ENCODE data around the gene IPO9. TPM values are rescaled to one million over a fixed set of nuclear protein-coding genes. Genes with fewer than 3 reads are reported as not detected.

IPO9 gene
- total and polyA plus RNA-seq, 2 donors (not counting 1 experiment from before 2014, with no cell fraction given): 13.3 to 56.9 TPM

GRCh38 chr1:201917362-201918033, 88.5 kb downstream of the IPO9 start:
- Histone ChIP-seq H3K4me2 (replicated peaks; ENCODE audit: low read depth, low read length, poor library complexity, severe bottlenecking) (no peak overlapping the region), H3K27me3 (replicated peaks in 1 of 4; ENCODE audit: control extremely low read depth in 1 of 4, control insufficient read depth in 3 of 4, insufficient read depth in 4 of 4, low read length in 3 of 4) (peaks cover 0 to 6% (median 0%) of the 10 kb centered on the region in 4 experiments), H3K4me3 (ENCODE audit: control extremely low read depth in 1 of 5, extremely low read depth in 1 of 5, insufficient read depth in 1 of 5, low read depth in 2 of 5, low read length in 4 of 5) (no peak overlapping the region), H3K36me3 (replicated peaks in 1 of 2; ENCODE audit: control extremely low read depth in 1 of 2, control insufficient read depth in 1 of 2, extremely low read depth in 1 of 2, insufficient read depth in 2 of 2, low read length in 1 of 2) (no peaks in the 10 kb centered on the region), H4K20me1 (ENCODE audit: control insufficient read depth, insufficient read depth, low read length, poor library complexity, severe bottlenecking) (no peaks in the 10 kb centered on the region), H3K4me1 (ENCODE audit: control insufficient read depth in 2 of 2, insufficient read depth in 2 of 2, low read length in 2 of 2) (no peaks in the 10 kb centered on the region), H3K27ac (ENCODE audit: low read length in 2 of 2) (no peak overlapping the region), H3K9me3 (ENCODE audit: control extremely low read depth in 1 of 3, control insufficient read depth in 2 of 3, insufficient read depth in 1 of 3, low read length in 2 of 3) (no peaks in the 10 kb centered on the region), H2AFZ (ENCODE audit: insufficient read depth, low read depth, low read length, poor library complexity, severe bottlenecking) (no peak overlapping the region), H3K79me2 (ENCODE audit: control insufficient read depth, insufficient read depth, low read length) (no peaks in the 10 kb centered on the region), H3K9ac (ENCODE audit: low read length) (no peak overlapping the region)
- intact Hi-C loops (cut with micrococcal nuclease): no loop called here
- H3K27ac Mint-ChIP-seq: no peak overlapping the region
- H3K27me3 Mint-ChIP-seq: peaks cover 41% of the 10 kb centered on the region
- H3K4me1 Mint-ChIP-seq: no peaks in the 10 kb centered on the region
- TF ChIP-seq, protein P1, sequence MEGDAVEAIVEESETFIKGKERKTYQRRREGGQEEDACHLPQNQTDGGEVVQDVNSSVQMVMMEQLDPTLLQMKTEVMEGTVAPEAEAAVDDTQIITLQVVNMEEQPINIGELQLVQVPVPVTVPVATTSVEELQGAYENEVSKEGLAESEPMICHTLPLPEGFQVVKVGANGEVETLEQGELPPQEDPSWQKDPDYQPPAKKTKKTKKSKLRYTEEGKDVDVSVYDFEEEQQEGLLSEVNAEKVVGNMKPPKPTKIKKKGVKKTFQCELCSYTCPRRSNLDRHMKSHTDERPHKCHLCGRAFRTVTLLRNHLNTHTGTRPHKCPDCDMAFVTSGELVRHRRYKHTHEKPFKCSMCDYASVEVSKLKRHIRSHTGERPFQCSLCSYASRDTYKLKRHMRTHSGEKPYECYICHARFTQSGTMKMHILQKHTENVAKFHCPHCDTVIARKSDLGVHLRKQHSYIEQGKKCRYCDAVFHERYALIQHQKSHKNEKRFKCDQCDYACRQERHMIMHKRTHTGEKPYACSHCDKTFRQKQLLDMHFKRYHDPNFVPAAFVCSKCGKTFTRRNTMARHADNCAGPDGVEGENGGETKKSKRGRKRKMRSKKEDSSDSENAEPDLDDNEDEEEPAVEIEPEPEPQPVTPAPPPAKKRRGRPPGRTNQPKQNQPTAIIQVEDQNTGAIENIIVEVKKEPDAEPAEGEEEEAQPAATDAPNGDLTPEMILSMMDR (IDR thresholded peaks at IDR 0.05): no peak
- no peak for TF ChIP-seq EZH2 (IDR thresholded peaks at IDR 0.05; ENCODE audit: borderline replicate concordance, insufficient read depth, low read depth, low read length, poor library complexity, severe bottlenecking)
- ChIA-PET POLR2A (no interaction called here), CTCF (no interaction called here)
- H3K9me3 Mint-ChIP-seq (ENCODE audit: insufficient read depth): no peaks in the 10 kb centered on the region
- no peak for ATAC-seq (ENCODE audit: low read depth)
- WGBS (ENCODE audit: insufficient coverage): 89% methylated on average over 7 of the region's 7 CpGs
- DNase-seq: no peak
- no peak overlapping the region for H3K4me3 Mint-ChIP-seq

- no peak overlapping the region for H3K27ac ChIP-seq (ENCODE audit: low read length in 2 of 2)
- H3K27ac Mint-ChIP-seq: no peak overlapping the region
- DNase-seq (no peak), ATAC-seq (ENCODE audit: low read depth) (no peak)
- intact Hi-C loops (cut with micrococcal nuclease): no loop called here
- peaks cover 41% of the 10 kb centered on the region for H3K27me3 Mint-ChIP-seq
- WGBS (ENCODE audit: insufficient coverage): 70% methylated on average over 4 of the region's 5 CpGs
- H3K27me3 ChIP-seq (replicated peaks in 1 of 4; ENCODE audit: control extremely low read depth in 1 of 4, control insufficient read depth in 3 of 4, insufficient read depth in 4 of 4, low read length in 3 of 4): peaks cover 0 to 6% (median 0%) of the 10 kb centered on the region in 4 experiments
- no peaks in the 10 kb centered on the region for H3K4me1 ChIP-seq (ENCODE audit: control insufficient read depth in 2 of 2, insufficient read depth in 2 of 2, low read length in 2 of 2)
- H3K79me2 ChIP-seq (ENCODE audit: control insufficient read depth, insufficient read depth, low read length): no peaks in the 10 kb centered on the region
- no peaks in the 10 kb centered on the region for H3K4me1 Mint-ChIP-seq
- no peaks in the 10 kb centered on the region for H3K36me3 ChIP-seq (replicated peaks in 1 of 2; ENCODE audit: control extremely low read depth in 1 of 2, control insufficient read depth in 1 of 2, extremely low read depth in 1 of 2, insufficient read depth in 2 of 2, low read length in 1 of 2)
- H2AFZ ChIP-seq (ENCODE audit: insufficient read depth, low read depth, low read length, poor library complexity, severe bottlenecking): no peak overlapping the region
- H3K4me2 ChIP-seq (replicated peaks; ENCODE audit: low read depth, low read length, poor library complexity, severe bottlenecking): no peak overlapping the region
- H3K9ac ChIP-seq (ENCODE audit: low read length): no peak overlapping the region
- no peaks in the 10 kb centered on the region for H4K20me1 ChIP-seq (ENCODE audit: control insufficient read depth, insufficient read depth, low read length, poor library complexity, severe bottlenecking)
- H3K4me3 Mint-ChIP-seq: no peak overlapping the region
- POLR2A ChIA-PET: no interaction called here
- TF ChIP-seq, protein P1 (IDR thresholded peaks at IDR 0.05): no peak
- TF ChIP-seq EZH2 (IDR thresholded peaks at IDR 0.05; ENCODE audit: borderline replicate concordance, insufficient read depth, low read depth, low read length, poor library complexity, severe bottlenecking): no peak
- H3K9me3 Mint-ChIP-seq (ENCODE audit: insufficient read depth): no peaks in the 10 kb centered on the region
- no peaks in the 10 kb centered on the region for H3K9me3 ChIP-seq (ENCODE audit: control extremely low read depth in 1 of 3, control insufficient read depth in 2 of 3, insufficient read depth in 1 of 3, low read length in 2 of 3)
- H3K4me3 ChIP-seq (ENCODE audit: control extremely low read depth in 1 of 5, extremely low read depth in 1 of 5, insufficient read depth in 1 of 5, low read depth in 2 of 5, low read length in 4 of 5): no peak overlapping the region
- CTCF ChIA-PET: no interaction called here
These were observed 89.4 kb downstream of the IPO9 start for GRCh38 chr1:201918343-201918742.
